GM20431 (cell line): ENCODE results near the gene AGRN.
"Not testable (repeated sequence)": the region's sequence is repeated elsewhere in the genome, so short reads cannot be mapped to it uniquely, and the experiment has no call there.

Source experiments
- in situ Hi-C: fragments of 300-500 bp; cut with MseI, MboI; formaldehyde crosslinking; loops from one replicate; pipeline ENCODE4 v1.15.0; 2020; ENCODE audit warnings: low sequenced_read_pairs; ENCODE audit not compliant: unreplicated experiment

AGRN gene

DNA sequence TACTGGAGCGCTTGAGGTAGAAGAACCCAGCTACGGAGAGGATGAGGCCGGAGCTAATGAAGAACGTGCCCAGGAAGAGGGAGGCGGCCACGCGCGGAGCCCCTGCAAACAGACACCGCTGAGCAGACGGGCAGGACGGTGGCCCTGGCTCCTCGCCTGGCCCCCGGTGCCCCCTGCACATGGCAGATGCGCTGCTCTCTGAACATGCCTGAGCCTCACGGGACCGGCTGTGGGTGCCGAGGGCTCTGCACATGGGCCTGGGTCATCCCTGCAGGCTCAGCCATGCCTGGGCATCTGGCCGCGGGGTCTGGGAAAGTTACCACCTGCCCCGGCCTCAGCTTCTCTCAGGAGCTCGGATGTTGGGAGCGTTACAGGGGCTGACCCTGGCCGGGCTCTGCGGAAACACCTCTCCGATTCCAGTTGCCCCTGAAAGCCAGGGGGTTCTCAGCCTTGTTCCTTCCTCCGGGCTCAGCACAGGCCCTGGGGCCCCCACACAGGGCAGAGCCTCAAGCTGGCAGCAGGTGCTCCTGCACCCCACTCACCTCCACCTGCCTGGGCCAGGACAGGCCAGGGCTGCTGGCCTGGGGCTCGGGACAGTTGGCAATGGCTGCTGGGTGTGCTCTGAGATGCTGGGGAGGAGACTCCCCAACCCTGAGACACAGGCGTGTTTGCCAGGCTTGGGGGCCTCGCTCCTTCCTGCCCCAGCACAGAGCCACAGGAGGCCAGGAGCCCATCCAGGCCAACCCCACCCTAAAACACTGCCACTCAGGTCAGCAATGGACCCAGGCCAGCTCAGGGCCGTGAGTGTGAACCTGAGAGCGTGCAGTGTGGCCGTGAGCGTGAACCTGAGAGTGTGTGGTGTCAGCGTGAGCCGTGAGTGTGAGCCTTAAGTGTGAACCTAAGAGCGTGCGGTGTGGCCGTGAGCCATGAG is 66.3 kb downstream of the AGRN start:
- in situ Hi-C loops, result no loop called here

DNA sequence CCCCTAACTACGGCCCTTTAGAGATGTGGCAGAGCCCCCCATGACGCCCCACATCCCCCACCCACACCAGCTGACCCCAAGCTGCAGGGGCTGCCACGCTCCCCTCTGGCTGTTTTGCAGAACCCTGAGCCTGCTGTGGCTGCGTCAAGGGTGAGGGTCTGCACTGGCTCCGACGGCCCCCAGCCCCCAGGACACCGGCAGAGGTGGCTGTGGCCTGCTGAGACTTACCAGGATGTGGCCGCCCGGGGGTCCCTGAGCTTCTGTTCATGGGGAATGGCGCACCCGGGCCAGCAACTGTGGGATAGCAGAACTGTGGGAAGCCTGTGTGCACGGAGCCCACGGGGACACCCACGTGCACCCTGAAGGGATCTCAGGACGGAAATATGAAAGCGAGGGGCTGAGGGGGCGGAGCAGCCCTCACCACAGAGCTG is 67.0 kb downstream of the AGRN start:
- in situ Hi-C loops, result no loop called here

GRCh38 chr1:1087351-1088028 is 67.6 kb downstream of the AGRN start:
- in situ Hi-C loops, result no loop called here

GRCh38 chr1:1088029-1088800 is 68.3 kb downstream of the AGRN start:
- in situ Hi-C loops, result no loop called here

- in situ Hi-C loops, result no loop called here
These were observed 69.1 kb downstream of the AGRN start for GRCh38 chr1:1088801-1089680.

DNA sequence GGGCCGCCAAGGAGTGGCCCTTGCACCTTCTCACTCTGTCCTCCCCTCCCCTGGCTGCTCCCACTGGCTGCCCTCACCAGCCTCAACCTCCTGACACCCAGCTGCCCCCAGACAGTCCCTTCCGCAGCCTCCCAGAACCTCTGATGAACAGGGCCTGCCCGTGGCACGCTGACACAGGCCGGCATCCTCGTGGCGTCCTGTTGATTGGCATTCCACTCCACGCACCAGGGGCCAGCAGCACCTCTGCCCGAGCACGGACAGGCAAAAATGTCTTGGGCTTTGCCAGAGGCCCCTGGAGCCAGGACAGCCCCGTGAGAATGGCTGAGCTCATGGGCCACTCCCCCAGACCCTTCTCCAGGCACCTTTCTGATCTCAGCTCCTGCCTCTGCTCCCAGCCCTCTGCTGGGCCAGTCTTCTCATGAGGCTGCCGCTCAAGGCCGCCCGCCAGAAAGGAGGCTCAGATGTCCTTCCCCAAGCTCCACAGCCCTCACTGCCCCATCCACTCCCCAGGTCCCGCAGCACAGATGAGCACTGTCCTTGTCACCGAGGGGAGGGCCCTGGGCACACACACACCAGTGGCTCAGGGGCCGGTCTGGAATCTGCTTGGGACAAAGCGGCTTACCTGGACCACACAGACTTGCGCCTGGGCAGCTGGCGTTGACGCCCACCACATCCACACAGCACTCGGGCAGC is 70.0 kb downstream of the AGRN start:
- in situ Hi-C loops, result no loop called here

DNA sequence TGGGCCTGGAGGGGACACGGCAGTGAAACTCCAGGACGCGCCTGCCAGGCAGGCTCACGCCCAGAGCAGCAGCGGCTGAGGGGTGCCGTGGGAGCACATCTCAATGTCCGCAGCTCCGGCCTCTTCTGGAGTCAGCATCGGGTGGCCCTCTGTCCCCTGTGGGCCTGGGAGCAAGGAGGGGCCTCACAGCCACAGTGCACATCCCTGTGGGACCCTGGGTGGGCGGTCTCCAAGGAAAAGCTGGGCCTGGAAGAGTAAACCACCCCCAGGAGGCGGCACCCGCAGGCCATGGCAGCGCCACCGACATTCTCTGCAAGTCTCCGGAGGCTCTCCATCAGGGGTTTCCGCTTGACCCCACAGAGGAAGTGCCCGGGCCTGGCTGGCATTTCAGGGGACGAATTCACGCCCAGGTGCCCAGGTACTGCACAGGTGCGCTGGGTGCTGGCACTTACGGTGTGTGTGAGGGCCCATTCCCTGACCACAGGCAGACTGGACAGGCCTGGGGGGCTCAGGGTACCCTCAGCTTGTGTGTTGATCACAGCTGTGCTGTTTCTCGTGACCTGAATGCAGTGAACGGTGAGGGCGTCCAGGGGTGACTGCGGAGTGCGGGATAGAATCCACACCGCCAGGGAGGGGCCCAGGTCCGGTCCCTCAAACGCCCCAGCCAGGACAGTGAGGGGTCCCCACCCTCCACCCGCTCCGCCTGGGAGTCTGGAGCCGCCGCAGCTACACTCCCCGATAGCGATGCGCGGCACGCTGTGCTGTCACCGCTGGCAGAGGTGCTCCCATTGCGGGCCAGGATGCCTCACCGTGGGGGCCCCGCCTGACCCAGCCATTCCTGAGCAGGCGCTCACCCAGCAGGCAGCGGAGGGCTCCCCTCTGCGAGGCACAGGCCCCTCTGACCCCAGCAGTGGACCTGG is 70.8 kb downstream of the AGRN start:
- in situ Hi-C loops, result no loop called here

GRCh38 chr1:1091344-1092148 is 71.6 kb downstream of the AGRN start:
- in situ Hi-C loops, result no loop called here

- in situ Hi-C loops, result no loop called here
These were observed 72.4 kb downstream of the AGRN start for GRCh38 chr1:1092149-1092855.

DNA sequence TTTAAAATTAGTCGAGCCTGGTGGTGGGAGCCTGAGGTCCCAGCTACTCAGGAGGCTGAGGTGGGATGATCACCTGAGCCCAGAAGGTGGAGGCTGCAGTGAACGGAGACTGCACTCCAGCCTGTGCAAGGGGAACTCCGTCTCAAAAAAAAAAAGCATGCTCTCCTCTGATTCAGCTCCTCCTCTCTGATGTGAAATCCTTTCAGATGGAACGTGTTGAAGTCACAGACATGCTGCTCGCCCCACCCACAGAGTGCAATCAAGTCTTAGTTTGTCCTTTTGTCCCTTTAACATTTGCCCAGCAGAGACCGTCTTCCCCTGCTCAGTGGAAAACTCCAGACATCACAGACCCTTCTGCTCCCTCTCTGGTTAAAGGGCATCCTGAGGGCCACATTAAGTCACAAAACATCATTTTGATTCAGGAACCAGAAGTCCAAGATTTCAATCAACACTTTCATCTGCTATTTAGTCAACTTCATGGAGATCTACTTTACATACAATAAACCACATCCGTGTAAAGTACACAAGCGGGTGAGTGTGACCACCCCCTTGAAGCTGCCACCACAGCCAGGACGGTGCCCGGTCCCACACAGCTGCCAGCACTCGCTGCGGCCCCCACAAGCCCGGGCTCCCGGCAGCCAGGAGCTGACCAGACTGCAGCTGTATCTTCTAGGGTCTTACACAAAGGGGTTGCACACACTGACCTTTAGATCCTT is 73.1 kb downstream of the AGRN start:
- in situ Hi-C loops, result no loop called here

- in situ Hi-C loops, result no loop called here
These were observed 73.7 kb downstream of the AGRN start for GRCh38 chr1:1093610-1093943.

GRCh38 chr1:1094981-1095380 is 75.1 kb downstream of the AGRN start:
- in situ Hi-C loops, result no loop called here

DNA sequence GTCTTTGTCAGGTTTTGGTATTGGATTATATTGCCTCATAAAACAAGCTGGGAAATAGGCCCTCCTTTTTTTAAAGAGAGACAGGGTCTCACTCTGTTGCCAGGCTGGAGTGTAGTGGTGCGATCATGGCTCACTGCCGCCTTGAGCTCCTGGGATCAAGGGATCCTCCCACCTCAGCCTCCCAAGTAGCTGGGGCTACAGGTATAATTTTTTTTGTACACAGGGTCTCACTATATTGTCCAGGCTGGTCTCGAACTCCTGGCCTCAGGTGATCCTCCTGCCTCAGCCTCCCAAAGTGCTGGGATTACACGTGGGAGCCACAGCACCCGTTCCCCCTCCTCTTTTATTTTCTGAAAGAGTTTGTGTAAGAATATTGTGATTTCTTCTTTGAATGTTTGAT is 76.2 kb downstream of the AGRN start:
- in situ Hi-C loops, result not testable (repeated sequence)

GRCh38 chr1:1098681-1099421 is 78.9 kb downstream of the AGRN start:
- in situ Hi-C loops, result no loop called here

DNA sequence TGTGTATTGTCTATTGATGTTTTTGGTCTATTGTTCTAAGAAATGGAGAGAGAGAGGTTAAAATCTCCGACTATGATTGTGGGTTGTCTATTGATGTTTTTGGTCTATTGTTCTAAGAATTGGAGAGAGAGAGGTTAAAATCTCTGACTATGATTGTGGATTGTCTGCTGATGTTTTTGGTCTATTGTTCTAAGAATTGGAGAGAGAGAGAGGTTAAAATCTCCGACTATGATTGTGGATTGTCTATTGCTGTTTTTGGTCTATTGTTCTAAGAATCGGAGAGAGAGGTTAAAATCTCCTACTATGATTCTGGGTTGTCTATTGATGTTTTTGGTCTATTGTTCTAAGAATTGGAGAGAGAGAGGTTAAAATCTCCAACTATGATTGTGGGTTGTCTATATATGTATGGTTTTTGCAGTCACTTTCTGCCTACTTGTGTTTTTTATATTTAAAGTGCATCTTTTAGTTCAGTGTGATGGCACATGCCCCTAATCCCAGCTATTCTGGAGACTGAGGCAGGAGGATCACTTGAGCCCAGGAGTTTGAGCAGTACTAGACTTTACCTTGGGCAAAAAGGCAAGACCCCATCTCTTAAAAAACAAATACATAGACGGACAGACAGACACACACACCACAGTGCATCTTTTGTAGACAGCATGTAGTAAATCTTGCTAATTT is 79.7 kb downstream of the AGRN start:
- in situ Hi-C loops, result no loop called here
